Ishikawa (cell line): ENCODE results near the gene DNAJC2.

Experiments
- CEBPB ChIP-seq: IDR thresholded peaks from 2 replicates; pipeline ENCODE4 v1.6.1; 2012
- EP300 ChIP-seq: IDR thresholded peaks from 2 replicates; pipeline ENCODE4 v1.6.1; 2012; ENCODE audit warnings: borderline replicate concordance
- TEAD4 ChIP-seq: IDR thresholded peaks from 2 replicates; pipeline ENCODE4 v1.6.1; 2012
- USF1 ChIP-seq: IDR thresholded peaks from 2 replicates; pipeline ENCODE4 v1.6.1; 2012
- YY1 ChIP-seq: IDR thresholded peaks from 2 replicates; pipeline ENCODE4 v1.6.1; 2012; ENCODE audit warnings: low read depth
- ZBTB7A ChIP-seq: IDR thresholded peaks from 2 replicates; pipeline ENCODE4 v1.6.1; 2012; ENCODE audit warnings: low read depth

- TF ChIP-seq YY1 (no peak), CEBPB (no peak), TEAD4 (no peak), EP300 (no peak), ZBTB7A (no peak), USF1 (no peak)
Measured at GRCh38 chr7:103343758-103344452, 662 bp downstream of the DNAJC2 start.
